HG03558 (cell line): ENCODE measurements around the gene HAUS5.

Experiments
- ATAC-seq: cut with Tn5 transposase; IDR thresholded peaks from one replicate; pipeline ENCODE4 v1.9.1; 2021; ENCODE audit warnings: moderate number of reproducible peaks; ENCODE audit not compliant: unreplicated experiment; ENCODE audit errors: extremely low read depth

The HAUS5 gene

DNA sequence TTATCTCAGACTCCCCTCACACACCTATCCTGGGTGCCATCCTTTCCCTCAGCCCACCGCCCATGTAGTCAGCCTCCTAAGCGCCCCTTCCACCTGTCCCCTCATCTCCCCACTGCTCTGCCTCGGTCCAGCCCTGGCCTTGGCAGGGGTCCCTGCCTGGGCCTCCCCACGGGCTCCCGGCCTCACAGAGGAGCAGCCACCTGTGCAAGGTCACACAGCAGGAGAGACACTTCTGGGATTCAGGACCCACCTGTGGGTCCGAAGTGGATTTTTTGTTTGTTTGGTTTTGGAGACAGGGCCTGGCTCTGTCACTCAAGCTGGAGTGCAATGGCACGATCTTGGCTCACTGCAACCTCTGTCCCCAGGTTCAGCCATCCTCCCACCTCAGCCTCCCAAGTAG lies 53.1 kb downstream of the HAUS5 start:
- no peak for ATAC-seq

DNA sequence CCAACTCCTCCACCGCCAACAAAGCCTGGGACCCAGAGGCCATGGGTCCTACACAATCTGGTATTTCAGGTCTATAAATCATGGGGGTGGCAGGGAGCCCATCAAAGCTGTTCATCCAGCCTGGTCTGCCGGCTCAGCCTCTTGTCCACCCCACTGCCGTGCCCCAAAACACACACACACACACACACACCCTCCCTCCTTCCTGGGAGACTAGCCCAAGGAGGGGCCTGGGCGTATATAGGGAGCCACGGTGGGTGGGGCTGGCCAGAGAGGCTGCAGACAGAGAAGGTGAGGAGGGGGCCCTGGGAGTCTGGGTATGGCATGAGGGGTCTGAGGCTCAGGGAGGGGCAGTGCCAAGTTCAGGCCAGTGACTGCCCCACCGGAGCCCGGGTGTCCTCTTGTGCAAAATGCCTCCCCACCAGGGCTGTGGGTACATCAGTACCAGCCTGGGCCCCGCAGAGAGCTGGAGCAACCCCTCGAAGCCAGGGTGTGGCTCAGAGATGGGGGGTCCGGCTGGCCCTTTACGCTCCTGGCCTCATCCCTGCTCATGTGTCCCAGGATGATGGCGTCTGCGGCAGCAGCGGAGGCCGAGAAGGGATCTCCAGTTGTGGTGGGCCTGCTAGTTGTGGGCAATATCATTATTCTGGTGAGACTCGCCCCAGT lies 53.8 kb downstream of the HAUS5 start, which contains the start of gene UPK1A:
TSS of gene UPK1A (plus strand) at position 267 of the 663 bp plus-strand sequence. CDS start at position 563, 296 bp downstream.
- ATAC-seq: no peak

DNA sequence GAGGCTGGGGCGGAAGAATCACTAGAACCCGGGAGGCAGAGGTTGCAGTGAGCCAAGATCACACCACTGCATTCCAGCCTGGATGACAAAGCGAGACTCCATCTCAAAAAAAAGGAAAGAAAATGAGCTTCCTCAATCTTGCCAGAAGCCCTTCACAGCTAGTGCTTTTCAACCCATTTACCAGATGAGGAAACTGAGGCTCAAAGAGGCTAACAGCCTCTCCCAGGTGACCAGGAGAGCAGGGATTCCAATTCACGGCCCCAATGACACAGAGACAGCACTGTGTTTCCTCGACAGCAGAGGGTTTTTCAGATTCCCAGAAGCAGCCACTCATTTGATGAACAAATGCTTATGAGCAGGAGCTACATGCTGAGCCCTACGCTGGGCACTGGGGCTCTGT lies 57.0 kb downstream of the HAUS5 start:
- no peak for ATAC-seq

DNA sequence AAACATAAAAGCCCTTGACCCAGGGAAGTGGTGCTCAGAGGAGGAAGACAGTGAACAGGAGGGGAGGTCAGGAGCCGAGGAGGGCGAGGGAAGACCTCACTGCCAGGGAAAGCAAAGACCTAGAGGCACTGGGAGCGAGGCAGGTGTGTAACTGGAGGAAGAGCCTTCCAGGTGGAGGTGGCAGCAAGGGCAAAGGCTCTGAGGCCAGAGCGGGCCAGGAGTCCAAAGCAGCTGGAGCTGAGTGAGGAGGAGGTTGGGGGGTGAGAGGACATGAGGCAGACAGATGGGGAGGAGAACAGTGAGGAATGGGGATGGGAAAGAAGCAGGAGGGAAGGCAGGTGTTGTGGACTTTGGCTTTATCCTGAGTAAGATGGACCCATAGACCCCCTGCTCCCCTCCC lies 57.4 kb downstream of the HAUS5 start:
- ATAC-seq: no peak

DNA sequence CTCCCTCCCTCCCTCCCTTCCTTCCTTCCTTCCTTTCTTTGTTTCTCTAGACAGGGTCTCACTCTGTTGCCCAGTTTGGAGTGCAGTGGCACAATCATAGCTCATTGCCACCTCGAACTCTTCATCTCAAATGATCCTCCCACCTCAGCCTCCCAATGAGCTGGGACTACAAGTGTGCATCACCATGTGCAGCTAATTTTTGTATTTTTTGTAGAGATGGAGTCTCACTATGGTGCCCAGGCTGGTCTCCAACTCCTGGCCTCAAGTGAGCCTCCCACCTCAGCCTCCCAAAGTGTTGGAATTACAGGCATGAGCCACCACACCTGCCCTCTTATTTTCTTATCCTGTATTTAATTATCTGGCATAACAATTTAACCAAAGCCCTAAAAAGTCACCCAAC lies 58.2 kb downstream of the HAUS5 start:
- no peak for ATAC-seq

DNA sequence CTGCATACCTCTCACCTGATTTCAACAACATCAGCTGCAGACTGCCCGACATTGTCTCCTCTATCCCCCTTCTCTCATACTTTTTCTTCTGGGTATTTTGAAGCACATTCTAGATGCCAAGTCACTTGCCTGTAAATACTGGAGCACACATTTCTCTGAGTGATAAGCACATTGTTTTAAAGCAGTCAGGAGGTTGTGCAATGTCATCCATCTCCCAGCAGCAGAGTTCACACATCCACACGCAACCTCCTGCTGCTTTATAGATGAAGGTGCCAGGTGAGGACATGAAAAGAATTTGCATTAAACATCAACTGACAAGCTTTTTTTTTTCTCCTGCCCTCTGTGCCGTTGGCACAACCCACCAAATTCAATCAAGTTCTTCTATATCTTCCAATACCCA lies 59.3 kb downstream of the HAUS5 start:
- ATAC-seq: no peak

DNA sequence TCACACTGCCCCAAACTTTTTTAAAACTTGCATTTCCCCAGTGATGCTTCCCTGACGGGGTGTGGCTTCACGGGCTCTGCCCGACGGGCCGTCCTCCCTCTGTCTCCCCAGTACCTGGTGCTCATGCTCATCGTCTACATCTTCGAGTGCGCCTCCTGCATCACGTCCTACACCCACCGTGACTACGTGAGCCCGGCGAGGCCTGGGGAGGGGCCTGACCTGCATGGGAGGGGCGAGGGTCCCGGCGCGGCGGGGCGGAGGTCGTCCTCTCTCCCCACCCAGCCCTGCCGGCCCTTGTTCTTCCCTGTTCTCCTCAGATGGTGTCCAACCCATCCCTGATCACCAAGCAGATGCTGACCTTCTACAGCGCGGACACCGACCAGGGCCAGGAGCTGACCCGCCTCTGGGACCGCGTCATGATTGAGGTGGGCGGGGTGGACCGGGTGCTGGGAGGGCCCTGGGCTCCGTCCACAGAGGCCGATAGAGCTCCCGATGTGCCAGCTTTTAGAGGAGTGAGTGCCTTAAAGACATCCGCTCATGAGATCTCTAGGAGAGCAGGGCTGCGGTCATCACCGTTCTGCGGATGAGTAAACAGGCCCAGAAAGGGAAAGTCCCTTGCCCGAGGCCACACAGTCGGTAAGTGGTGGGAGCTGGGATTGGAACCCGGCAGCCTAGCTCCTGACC lies 60.7 kb downstream of the HAUS5 start:
- ATAC-seq: no peak
